ENCODE data around the gene SLC22A13.

SLC22A13 gene

DNA sequence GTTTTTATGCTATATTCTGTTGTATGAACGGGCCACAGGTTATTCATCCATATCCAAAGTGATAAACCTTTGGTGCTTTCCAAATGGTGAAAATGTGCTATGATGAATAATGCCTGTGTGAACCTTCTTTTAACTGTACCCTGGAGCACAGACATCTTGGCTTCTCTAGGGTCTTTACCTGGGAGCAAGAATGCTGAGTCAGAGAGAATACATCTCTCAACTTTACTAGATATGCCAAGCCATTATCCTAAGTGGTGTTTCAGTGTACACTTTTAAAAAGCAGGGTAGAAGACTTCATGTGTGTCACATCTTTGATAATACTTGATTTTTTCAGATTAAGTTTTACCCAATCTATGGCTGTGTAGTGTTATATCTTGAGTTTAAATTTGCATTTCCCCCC lies 57.4 kb downstream of the SLC22A13 start:
- Histone ChIP-seq H4K20me1 (ENCODE audit: insufficient read depth, low read length) (no peaks in the 10 kb centered on the region), H3K4me1 (ENCODE audit: low read length) (no peaks in the 10 kb centered on the region), H3K36me3 (replicated peaks; ENCODE audit: low read depth, low read length) (no peaks in the 10 kb centered on the region), H2AFZ (ENCODE audit: low read depth, low read length) (no peak overlapping the region), H3K4me2 (ENCODE audit: low read length) (no peak overlapping the region), H3K4me3 (ENCODE audit: low read length) (no peak overlapping the region), H3K9me3 (ENCODE audit: insufficient read depth, low read length) (peaks cover 4% of the 10 kb centered on the region; the same call in 1 of the 2 replicates), H3K27me3 (ENCODE audit: low read depth, low read length) (peaks cover 15% of the 10 kb centered on the region; the same call in 1 of the 2 replicates), H3K27ac (ENCODE audit: low read length) (no peak overlapping the region), H3K9ac (ENCODE audit: low read length) (no peak overlapping the region), H3K79me2 (ENCODE audit: low read length) (no peaks in the 10 kb centered on the region)
- no peak for TF ChIP-seq EZH2phosphoT487 (IDR thresholded peaks at IDR 0.05; ENCODE audit: low read depth)
- TF ChIP-seq, protein P1, sequence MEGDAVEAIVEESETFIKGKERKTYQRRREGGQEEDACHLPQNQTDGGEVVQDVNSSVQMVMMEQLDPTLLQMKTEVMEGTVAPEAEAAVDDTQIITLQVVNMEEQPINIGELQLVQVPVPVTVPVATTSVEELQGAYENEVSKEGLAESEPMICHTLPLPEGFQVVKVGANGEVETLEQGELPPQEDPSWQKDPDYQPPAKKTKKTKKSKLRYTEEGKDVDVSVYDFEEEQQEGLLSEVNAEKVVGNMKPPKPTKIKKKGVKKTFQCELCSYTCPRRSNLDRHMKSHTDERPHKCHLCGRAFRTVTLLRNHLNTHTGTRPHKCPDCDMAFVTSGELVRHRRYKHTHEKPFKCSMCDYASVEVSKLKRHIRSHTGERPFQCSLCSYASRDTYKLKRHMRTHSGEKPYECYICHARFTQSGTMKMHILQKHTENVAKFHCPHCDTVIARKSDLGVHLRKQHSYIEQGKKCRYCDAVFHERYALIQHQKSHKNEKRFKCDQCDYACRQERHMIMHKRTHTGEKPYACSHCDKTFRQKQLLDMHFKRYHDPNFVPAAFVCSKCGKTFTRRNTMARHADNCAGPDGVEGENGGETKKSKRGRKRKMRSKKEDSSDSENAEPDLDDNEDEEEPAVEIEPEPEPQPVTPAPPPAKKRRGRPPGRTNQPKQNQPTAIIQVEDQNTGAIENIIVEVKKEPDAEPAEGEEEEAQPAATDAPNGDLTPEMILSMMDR (IDR thresholded peaks at IDR 0.05; ENCODE audit: low read depth, low read length): no peak

DNA sequence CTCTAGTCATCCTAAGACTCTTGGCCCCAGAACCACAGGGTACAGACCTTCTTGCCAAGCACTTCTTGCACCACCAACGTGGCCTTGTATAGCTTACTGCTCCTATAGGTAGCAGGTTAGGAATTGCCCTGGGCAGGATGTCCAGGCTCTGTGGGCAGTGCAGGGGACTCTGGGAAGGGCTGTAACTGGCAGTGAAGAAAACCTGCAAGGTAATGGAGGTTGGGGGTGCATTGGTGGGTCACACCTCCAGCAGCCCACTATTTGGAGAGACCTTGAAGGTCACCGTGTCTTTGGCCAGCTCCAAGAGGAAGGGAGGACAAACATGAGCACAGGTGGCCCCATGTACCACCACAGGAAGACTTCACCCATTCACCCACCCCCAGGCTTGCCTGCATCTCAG lies 59.6 kb downstream of the SLC22A13 start:
- Histone ChIP-seq H3K4me2 (ENCODE audit: low read length) (no peak overlapping the region), H3K4me1 (ENCODE audit: low read length) (no peaks in the 10 kb centered on the region), H3K27me3 (ENCODE audit: low read depth, low read length) (peaks cover 15% of the 10 kb centered on the region; the same call in 1 of the 2 replicates), H3K36me3 (replicated peaks; ENCODE audit: low read depth, low read length) (no peaks in the 10 kb centered on the region), H3K9ac (ENCODE audit: low read length) (no peak overlapping the region), H4K20me1 (ENCODE audit: insufficient read depth, low read length) (no peaks in the 10 kb centered on the region), H3K79me2 (ENCODE audit: low read length) (no peaks in the 10 kb centered on the region), H3K9me3 (ENCODE audit: insufficient read depth, low read length) (peaks cover 4% of the 10 kb centered on the region; the same call in 1 of the 2 replicates), H3K27ac (ENCODE audit: low read length) (no peak overlapping the region), H3K4me3 (ENCODE audit: low read length) (no peak overlapping the region), H2AFZ (ENCODE audit: low read depth, low read length) (no peak overlapping the region)
- no peak for TF ChIP-seq EZH2phosphoT487 (IDR thresholded peaks at IDR 0.05; ENCODE audit: low read depth)
- TF ChIP-seq, protein P1 (IDR thresholded peaks at IDR 0.05; ENCODE audit: low read depth, low read length): no peak

DNA sequence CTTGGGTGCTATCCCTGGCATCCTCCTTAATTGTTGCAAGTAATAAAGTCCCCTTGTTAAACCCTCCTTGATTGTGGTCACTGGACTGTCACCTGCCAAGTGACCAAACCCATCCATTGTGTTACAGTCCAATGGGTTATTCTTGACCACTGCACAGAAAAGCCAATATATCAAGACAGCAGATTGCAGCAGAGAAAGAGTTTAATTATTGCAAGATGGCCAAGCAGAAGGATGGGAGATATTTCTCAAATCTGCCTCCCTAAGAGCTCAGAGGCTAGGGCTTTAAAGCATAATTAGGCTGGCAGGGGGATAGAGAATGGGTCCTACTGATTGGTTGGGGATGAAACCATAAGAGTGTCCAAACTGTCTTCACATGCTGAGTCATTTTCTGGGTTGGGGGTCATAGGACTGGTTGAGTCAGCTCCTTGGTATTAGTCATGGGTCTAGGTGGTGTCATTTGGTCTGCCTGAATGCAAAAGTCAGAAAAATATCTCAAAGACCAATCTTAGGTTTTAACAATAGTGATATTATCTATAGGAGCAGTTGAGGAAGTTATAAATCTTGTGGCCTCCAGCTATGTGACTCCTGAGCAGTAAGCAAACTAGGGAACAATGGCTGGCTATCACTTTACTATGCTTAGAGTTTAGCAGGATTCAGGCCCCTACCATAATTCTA lies 61.9 kb downstream of the SLC22A13 start:
- H4K20me1 ChIP-seq (ENCODE audit: insufficient read depth, low read length): no peaks in the 10 kb centered on the region
- H2AFZ ChIP-seq (ENCODE audit: low read depth, low read length): no peak overlapping the region
- H3K9me3 ChIP-seq (ENCODE audit: insufficient read depth, low read length): peaks cover 4% of the 10 kb centered on the region; the same call in 1 of the 2 replicates
- H3K27me3 ChIP-seq (ENCODE audit: low read depth, low read length): peaks cover 15% of the 10 kb centered on the region; the same call in 1 of the 2 replicates
- no peak overlapping the region for H3K4me3 ChIP-seq (ENCODE audit: low read length)
- H3K27ac ChIP-seq (ENCODE audit: low read length): no peak overlapping the region
- no peaks in the 10 kb centered on the region for H3K79me2 ChIP-seq (ENCODE audit: low read length)
- H3K4me1 ChIP-seq (ENCODE audit: low read length): no peaks in the 10 kb centered on the region
- no peak overlapping the region for H3K9ac ChIP-seq (ENCODE audit: low read length)
- H3K4me2 ChIP-seq (ENCODE audit: low read length): no peak overlapping the region
- TF ChIP-seq EZH2phosphoT487 (IDR thresholded peaks at IDR 0.05; ENCODE audit: low read depth): no peak
- TF ChIP-seq, protein P1 (IDR thresholded peaks at IDR 0.05; ENCODE audit: low read depth, low read length): no peak
- H3K36me3 ChIP-seq (replicated peaks; ENCODE audit: low read depth, low read length): no peaks in the 10 kb centered on the region

All from OCI-LY3 (cell line).